AG09309 (cell line): Measurements from ENCODE around the gene FXYD6.

ENCODE experiments used
- DNase-seq: peaks from one replicate; pipeline ENCODE4 v3.0.0-alpha.2; 2010; ENCODE audit warnings: low read depth
- H3K4me3 ChIP-seq: 2 replicates; pipeline ENCODE4 v1.5.1; 2011; ENCODE audit warnings: mild to moderate bottlenecking, low read depth, low read length, moderate library complexity; ENCODE audit not compliant: control insufficient read depth
- CTCF ChIP-seq: IDR thresholded peaks from 2 replicates; pipeline ENCODE4 v1.5.1; 2011; ENCODE audit warnings: mild to moderate bottlenecking, low read depth, low read length, inconsistent platforms; ENCODE audit not compliant: insufficient read depth, control insufficient read depth; ENCODE audit errors: missing control alignments

Gene FXYD6

GRCh38 chr11:117826190-117826570 lies 50.3 kb downstream of the FXYD6 start:
- no peak for DNase-seq
- TF ChIP-seq CTCF: no peak
- H3K4me3 ChIP-seq: no peak overlapping the region

DNA sequence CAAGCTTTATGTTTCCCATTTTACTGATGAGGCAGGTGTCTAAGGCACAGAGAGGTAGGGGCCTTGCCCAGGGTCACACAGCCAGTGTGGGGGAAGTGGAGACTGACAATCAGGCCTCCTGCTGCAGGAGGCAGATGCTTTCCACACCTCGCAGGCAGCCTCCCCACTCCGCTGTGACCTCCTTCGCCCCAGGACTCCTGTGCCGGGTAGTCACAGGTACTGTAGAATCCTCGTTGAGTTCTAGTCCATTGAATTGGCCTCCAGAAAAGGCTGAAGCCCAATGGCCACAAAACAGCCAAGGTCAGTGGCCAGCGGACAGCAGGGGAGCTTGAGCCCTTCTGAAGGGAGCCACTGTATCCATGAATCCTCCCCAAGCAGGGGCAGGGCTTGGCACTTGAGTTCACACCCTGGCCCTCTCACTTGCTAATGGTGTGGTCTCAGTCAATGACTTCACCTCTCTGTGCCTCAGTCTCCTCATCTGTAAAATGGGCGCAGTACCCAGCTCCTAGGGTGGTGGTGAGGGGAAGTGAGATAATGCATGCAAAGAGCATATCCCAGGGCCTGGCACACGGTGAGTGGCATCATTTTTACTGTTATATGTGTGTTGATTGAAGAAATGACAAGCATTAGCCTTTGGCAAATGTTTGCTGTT lies 50.8 kb downstream of the FXYD6 start:
- no peak for DNase-seq
- no peak for TF ChIP-seq CTCF
- H3K4me3 ChIP-seq: no peak overlapping the region

- no peak for DNase-seq
- no peak for TF ChIP-seq CTCF
Measured at GRCh38 chr11:117824571-117825537, 51.6 kb downstream of the FXYD6 start, which contains the start of gene FXYD2. TSS of gene FXYD2 (minus strand) at chr11:117824744. CDS start at chr11:117824678, 66 bp downstream.

DNA sequence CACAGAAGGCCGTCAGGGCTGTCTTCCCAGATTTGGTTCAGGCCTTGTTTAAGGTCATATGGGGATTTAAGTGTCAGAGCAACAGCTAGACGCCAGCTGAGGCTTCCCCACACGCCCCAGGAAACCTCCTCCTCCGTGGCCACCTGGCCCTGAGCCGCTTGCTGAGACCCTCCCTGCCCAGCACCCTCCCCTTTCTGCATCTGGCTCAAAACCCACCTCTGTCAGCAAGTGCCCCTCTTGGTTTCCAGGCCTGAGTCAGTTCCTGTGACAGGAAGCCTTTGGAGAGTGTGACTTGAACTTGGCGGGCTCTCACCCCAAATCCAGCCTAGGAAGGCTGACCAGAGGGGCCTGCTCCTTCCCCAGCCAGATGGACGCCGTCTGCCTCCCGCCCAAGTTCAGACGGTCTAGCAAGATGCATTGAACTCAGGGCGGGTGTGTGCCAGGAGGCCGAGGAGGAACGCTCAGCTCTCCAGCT lies 52.5 kb downstream of the FXYD6 start:
- H3K4me3 ChIP-seq: no peak overlapping the region
- DNase-seq: no peak
- TF ChIP-seq CTCF: no peak

More at GRCh38 chr11:117824571-117825537, 51.6 kb downstream of the FXYD6 start, which contains the start of gene FXYD2:
- no peak within 1 kb of the TSS for H3K4me3 ChIP-seq

GRCh38 chr11:117823294-117823945 lies 53.0 kb downstream of the FXYD6 start:
- no peak for TF ChIP-seq CTCF
- no peak overlapping the region for H3K4me3 ChIP-seq
- no peak for DNase-seq
